MCF 10A (cell line): ENCODE results near the gene RPS19BP1. TPM values are rescaled to one million over a fixed set of nuclear protein-coding genes. Genes with fewer than 3 reads are reported as not detected.

Source experiments
- BruUV-seq: library from RNA; stranded (reverse); fragments of 400-500 nt; replicated peaks from 2 replicates; lab custom pipeline; 2021; lab: Mats Ljungman, UMichigan
- CTCF ChIA-PET: fragments of 300-600 bp; sonication (Branson Sonifier 250); formaldehyde crosslinking; extraction: SDS; loops from one replicate; lab custom pipeline; 2021; ENCODE audit warnings: antibody characterized with exemption, inconsistent platforms; lab: Yijun Ruan, JAX
- POLR2A ChIA-PET: fragments of 300-600, 350-650 bp; sonication (Branson Sonifier 250); formaldehyde crosslinking; extraction: SDS; loops from one replicate; lab custom pipeline; 2020; ENCODE audit warnings: antibody characterized with exemption, inconsistent platforms; lab: Yijun Ruan, JAX
- DNase-seq: peaks from one replicate; pipeline ENCODE4 v3.0.0-alpha.2; 2018; ENCODE audit not compliant: unreplicated experiment
- H3K27ac Mint-ChIP-seq: one replicate; pipeline ENCODE4 v1.8.0; 2022; ENCODE audit warnings: mild to moderate bottlenecking, low read depth, mixed read lengths; ENCODE audit not compliant: unreplicated experiment
- H3K27me3 Mint-ChIP-seq: one replicate; pipeline ENCODE4 v1.8.0; 2022; ENCODE audit warnings: mixed read lengths; ENCODE audit not compliant: insufficient read depth, unreplicated experiment
- H3K36me3 Mint-ChIP-seq: one replicate; pipeline ENCODE4 v1.8.0; 2022; ENCODE audit warnings: mild to moderate bottlenecking, moderate library complexity, mixed read lengths; ENCODE audit not compliant: insufficient read depth, unreplicated experiment
- H3K4me1 Mint-ChIP-seq: one replicate; pipeline ENCODE4 v1.8.0; 2022; ENCODE audit warnings: mixed read lengths; ENCODE audit not compliant: insufficient read depth, unreplicated experiment
- H3K4me3 Mint-ChIP-seq: one replicate; pipeline ENCODE4 v1.8.0; 2022; ENCODE audit warnings: mild to moderate bottlenecking, moderate library complexity, mixed read lengths; ENCODE audit not compliant: unreplicated experiment
- H3K9me3 Mint-ChIP-seq: one replicate; pipeline ENCODE4 v1.8.0; 2022; ENCODE audit warnings: mixed read lengths; ENCODE audit not compliant: unreplicated experiment
- CTCF ChIP-seq: fragments of 200-600 bp; IDR thresholded peaks from one replicate; pipeline ENCODE4 v1.8.0; 2022; ENCODE audit warnings: antibody characterized with exemption, mild to moderate bottlenecking; ENCODE audit not compliant: unreplicated experiment
- intact Hi-C: fragments of 100-400 bp; cut with micrococcal nuclease; formaldehyde crosslinking; loops from 2 replicates; pipeline ENCODE4 v1.14.1; 2022
- total RNA-seq: library from RNA; stranded (reverse); gene quantifications from 2 replicates; pipeline ENCODE4 v1.2.3, GENCODE V29; 2022

Gene RPS19BP1
- total RNA-seq, 1 experiment from 2014 or later, result 104 TPM

DNA sequence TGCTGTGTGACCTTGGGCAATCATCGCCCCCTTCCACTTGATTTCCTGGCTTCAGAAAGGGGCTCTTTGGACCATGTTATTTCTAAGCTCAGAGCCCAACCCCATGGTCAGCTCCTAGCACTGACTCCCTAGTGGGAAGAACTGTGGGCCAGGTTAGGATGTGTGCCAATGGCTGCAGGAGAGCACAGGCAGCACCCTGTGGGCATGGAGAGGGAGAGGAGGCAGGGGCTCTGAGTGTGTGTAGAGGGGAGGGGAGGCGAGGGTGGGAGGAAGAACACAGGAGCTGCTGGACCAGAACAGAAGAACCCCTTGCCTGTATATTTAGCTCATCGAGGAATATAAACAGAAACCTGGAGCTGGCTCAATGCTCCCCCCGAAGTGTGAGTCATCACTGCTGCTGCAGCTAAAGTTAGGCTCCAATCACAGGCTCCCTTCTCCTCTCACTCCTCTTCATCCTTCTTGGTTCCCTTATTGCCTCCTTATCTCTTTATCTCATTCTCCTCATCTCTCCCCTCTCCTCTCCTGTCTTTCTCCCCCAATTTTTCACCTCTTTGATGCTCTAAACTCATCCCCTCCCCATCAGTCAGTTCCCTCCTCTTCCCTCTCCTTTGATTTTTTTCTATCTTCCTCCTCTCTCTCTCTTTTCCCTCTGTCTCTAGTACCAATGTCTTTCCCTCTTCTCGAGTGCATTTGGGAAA, 14.5 kb upstream of the RPS19BP1 start:
- Mint-ChIP-seq H3K4me1 (peaks cover 8% of the 10 kb centered on the region), H3K9me3 (no peaks in the 10 kb centered on the region), H3K27me3 (peaks cover 45% of the 10 kb centered on the region), H3K4me3 (no peak overlapping the region), H3K36me3 (no peaks in the 10 kb centered on the region), H3K27ac (no peak overlapping the region)
- peak; percentile 53 for DNase-seq
- intact Hi-C loops, result no loop called here
- TF ChIP-seq CTCF, result no peak
- no TSS peak for BruUV-seq
- ChIA-PET POLR2A (interaction anchor here (0.9 kb wide), 2 partner anchors 10 to 800 kb away, joined by 3 to 4 read pairs; no protein-coding TSS in a partner anchor), CTCF (interaction anchor here (0.5 to 26.5 kb wide), 4 partner anchors 9 to 484 kb away, joined by 3 to 471 read pairs (median 4); no protein-coding TSS in a partner anchor)

GRCh38 chr22:39545386-39546365, 13.1 kb upstream of the RPS19BP1 start:
- CTCF ChIA-PET, result interaction anchor here (0.6 to 26.5 kb wide), 4 partner anchors 10 to 485 kb away, joined by 3 to 471 read pairs (median 9); no protein-coding TSS in a partner anchor

GRCh38 chr22:39543095-39543494, 10.5 kb upstream of the RPS19BP1 start:
- intact Hi-C loops, result loop anchor here (5.0 kb wide), 1 partner anchor 399 kb away; no protein-coding TSS in a partner anchor
- Mint-ChIP-seq H3K4me3 (no peak overlapping the region), H3K36me3 (no peaks in the 10 kb centered on the region), H3K27ac (no peak overlapping the region), H3K9me3 (no peaks in the 10 kb centered on the region), H3K4me1 (peaks cover 8% of the 10 kb centered on the region), H3K27me3 (peaks cover 20% of the 10 kb centered on the region)
- no TSS peak for BruUV-seq
- ChIA-PET POLR2A (no interaction called here), CTCF (interaction anchor here (0.6 to 26.5 kb wide), 6 partner anchors 8 to 866 kb away, joined by 3 to 471 read pairs (median 4); no protein-coding TSS in a partner anchor)
- no peak for DNase-seq
- TF ChIP-seq CTCF, result peak; percentile 30

More at GRCh38 chr22:39545386-39546365, 13.1 kb upstream of the RPS19BP1 start:
- H3K4me1 Mint-ChIP-seq, result peaks cover 8% of the 10 kb centered on the region
- no peak for DNase-seq
- no peaks in the 10 kb centered on the region for H3K36me3 Mint-ChIP-seq
- no peak overlapping the region for H3K4me3 Mint-ChIP-seq
- H3K27me3 Mint-ChIP-seq, result peaks cover 31% of the 10 kb centered on the region
- BruUV-seq, result no TSS peak
- no peak for TF ChIP-seq CTCF
- no peaks in the 10 kb centered on the region for H3K9me3 Mint-ChIP-seq
- H3K27ac Mint-ChIP-seq, result no peak overlapping the region
- intact Hi-C loops, result no loop called here
- POLR2A ChIA-PET, result interaction anchor here (1.2 kb wide), 1 partner anchor 497 kb away, joined by 3 read pairs; no protein-coding TSS in a partner anchor
